K562 (cell line): Measurements from ENCODE around the gene DDAH2. TPM values are rescaled to one million over a fixed set of nuclear protein-coding genes. Genes with fewer than 3 reads are reported as not detected.

ENCODE experiments used
- AFF1 ChIP-seq, 2 experiments: fragments of 450-650 bp; IDR thresholded peaks; 2 replicates each; pipeline ENCODE4 v1.6.1; 2018; ENCODE audit warnings: mild to moderate bottlenecking in 2 of 2, low read depth in 1 of 2; ENCODE audit not compliant: partially characterized antibody in 2 of 2
- CTCF ChIP-seq, 3 experiments: IDR thresholded peaks in 2 of 3; conservative IDR thresholded peaks in 1 of 3; 2 replicates each; pipeline ENCODE4 v1.5.1; 2011 to 2012; ENCODE audit warnings: low read length in 3 of 3, mild to moderate bottlenecking in 3 of 3, control low read depth in 2 of 3, improper control_type of control experiment in 1 of 3, inconsistent platforms in 1 of 3, low read depth in 1 of 3, mixed read lengths in 1 of 3, moderate library complexity in 1 of 3; ENCODE audit not compliant: insufficient read depth in 2 of 3
- DACH1 ChIP-seq: fragments of 450-650 bp; IDR thresholded peaks from 2 replicates; pipeline ENCODE4 v1.6.1; 2018; ENCODE audit not compliant: partially characterized antibody
- ELF4 ChIP-seq: fragments of 450-650 bp; formaldehyde crosslinking; IDR thresholded peaks from 2 replicates; pipeline ENCODE4 v1.4.0; 2022; ENCODE audit warnings: missing genetic modification characterization
- ETV6 ChIP-seq, 3 experiments: fragments of 150-350 bp in 1 of 3; sonication (generic) in 1 of 3; formaldehyde crosslinking in 1 of 3; IDR thresholded peaks; 2 replicates each; pipeline versions ENCODE4 v1.6.1 to v1.8.0; 2014 to 2022; ENCODE audit warnings: borderline replicate concordance in 2 of 3, low read depth in 2 of 3, antibody characterized with exemption in 1 of 3, low read length in 1 of 3, mild to moderate bottlenecking in 1 of 3, missing genetic modification reagents in 1 of 3
- GATAD2A ChIP-seq: fragments of 450-650 bp; IDR thresholded peaks from 2 replicates; pipeline ENCODE4 v1.6.1; 2017
- HLTF ChIP-seq: fragments of 450-650 bp; IDR thresholded peaks from 2 replicates; pipeline ENCODE4 v1.6.1; 2016
- KDM2B ChIP-seq: fragments of 250-450 bp; sonication (Bioruptor Pico); IDR thresholded peaks from 2 replicates; pipeline ENCODE4 v1.8.0; 2021; ENCODE audit warnings: mild to moderate bottlenecking, moderate library complexity
- MCM2 ChIP-seq: fragments of 450-650 bp; IDR thresholded peaks from 2 replicates; pipeline ENCODE4 v1.6.1; 2017; ENCODE audit warnings: low read depth, mild to moderate bottlenecking
- MTA1 ChIP-seq: fragments of 450-650 bp; IDR thresholded peaks from 2 replicates; pipeline ENCODE4 v1.6.1; 2017; ENCODE audit warnings: borderline replicate concordance
- NR1H2 ChIP-seq: sonication (generic); formaldehyde crosslinking; IDR thresholded peaks from 2 replicates; pipeline ENCODE4 v1.4.0; 2020; ENCODE audit warnings: mild to moderate bottlenecking, missing genetic modification reagents
- POLR2G ChIP-seq: fragments of 200-400 bp; formaldehyde crosslinking; IDR thresholded peaks from 2 replicates; pipeline ENCODE4 v1.6.1; 2017; ENCODE audit warnings: low read depth, mild to moderate bottlenecking, antibody characterized with exemption, low read length, moderate library complexity
- RBM22 ChIP-seq: fragments of 200-400 bp; formaldehyde crosslinking; IDR thresholded peaks from 2 replicates; pipeline ENCODE4 v1.6.1; 2018; ENCODE audit warnings: low read length, low read depth; ENCODE audit not compliant: poor library complexity, severe bottlenecking
- TAF7 ChIP-seq: fragments of 450-650 bp; IDR thresholded peaks from 2 replicates; pipeline ENCODE4 v1.6.1; 2016; ENCODE audit warnings: missing genetic modification characterization, missing compliant biosample characterization
- TCF15 ChIP-seq: fragments of 250-450 bp; sonication (Bioruptor Pico); IDR thresholded peaks from 2 replicates; pipeline ENCODE4 v1.8.0; 2022; ENCODE audit warnings: moderate library complexity, mild to moderate bottlenecking, inconsistent platforms
- ZBTB8A ChIP-seq: fragments of 450-650 bp; IDR thresholded peaks from 2 replicates; pipeline ENCODE4 v1.6.1; 2018; ENCODE audit warnings: mild to moderate bottlenecking, moderate library complexity; ENCODE audit not compliant: partially characterized antibody
- ZNF143 ChIP-seq: sonication (generic); formaldehyde crosslinking; IDR thresholded peaks from 2 replicates; pipeline ENCODE4 v1.9.0; 2022; ENCODE audit warnings: mild to moderate bottlenecking, missing genetic modification reagents
- ZNF232 ChIP-seq: sonication (generic); formaldehyde crosslinking; IDR thresholded peaks from 2 replicates; pipeline ENCODE4 v1.8.0; 2022; ENCODE audit warnings: mild to moderate bottlenecking, missing genetic modification reagents
- ZNF586 ChIP-seq: fragments of 450-650 bp; formaldehyde crosslinking; conservative IDR thresholded peaks from 2 replicates; pipeline ENCODE4 v1.4.0; 2020; ENCODE audit warnings: mild to moderate bottlenecking, moderate library complexity
- polyA plus RNA-seq, 8 experiments: library from polyadenylated mRNA; depleted of rRNA in 4 of 8; stranded (reverse) in 5 of 8; unstranded in 3 of 8; fragments of >200 nt; fragmentation: Nextera tagmentation in 2 of 8; fragmentation: Illumina TruSeq in 1 of 8; extraction: Ambion mirVana in 2 of 8; extraction: Trizol in 1 of 8; gene quantifications; 2 replicates each; pipeline versions ENCODE4 v1.2.1 to v1.2.3, GENCODE V29; 2011 to 2014; ENCODE audit warnings: inconsistent platforms in 1 of 8, missing spikeins in 1 of 8
- total RNA-seq, 7 experiments: library from RNA; depleted of rRNA in 6 of 7; stranded (reverse); fragments of >200 nt in 6 of 7; fragmentation: Illumina TruSeq in 2 of 7; extraction: Trizol in 2 of 7; gene quantifications; 2 replicates each; pipeline versions ENCODE4 v1.2.1 to v1.2.3, GENCODE V29; 2011 to 2021; ENCODE audit warnings: low replicate concordance in 1 of 7

The DDAH2 gene
- total and polyA plus RNA-seq, 9 of the 15 experiments (the other 6 are each of a cell fraction or from before 2014, with no cell fraction given), result 1.8 to 45.4 (median 21.4) TPM

DNA sequence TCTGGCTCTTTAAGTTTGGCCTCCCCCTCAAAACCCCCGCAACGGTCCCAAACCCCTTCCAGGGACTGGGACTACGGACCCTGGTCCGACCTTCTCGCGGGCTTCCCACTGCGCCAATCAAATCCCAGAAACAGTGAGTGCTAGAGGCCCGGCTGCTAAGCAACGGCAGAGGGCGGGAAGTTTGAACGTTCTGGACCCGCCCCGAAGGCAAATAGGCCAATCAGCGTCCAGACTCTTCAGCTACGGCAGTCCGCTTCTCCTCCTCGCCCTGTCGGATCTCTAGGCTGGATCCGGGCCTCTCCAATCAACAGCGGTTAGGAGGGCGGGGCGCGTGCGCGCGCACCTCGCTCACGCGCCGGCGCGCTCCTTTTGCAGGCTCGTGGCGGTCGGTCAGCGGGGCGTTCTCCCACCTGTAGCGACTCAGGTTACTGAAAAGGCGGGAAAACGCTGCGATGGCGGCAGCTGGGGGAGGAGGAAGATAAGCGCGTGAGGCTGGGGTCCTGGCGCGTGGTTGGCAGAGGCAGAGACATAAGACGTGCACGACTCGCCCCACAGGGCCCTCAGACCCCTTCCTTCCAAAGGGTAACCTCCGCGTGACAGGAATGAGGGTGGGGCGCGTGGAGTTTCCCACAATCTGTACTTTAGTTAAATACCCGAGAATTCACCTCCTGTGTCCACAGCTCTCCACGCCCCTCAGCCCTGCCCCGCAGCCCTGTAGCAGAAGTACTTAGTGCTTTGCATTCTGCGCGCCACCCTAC lies 10.7 kb upstream of the DDAH2 start, which contains the start of gene MSH5 (continued):
- peak in 1 of 3 experiments; percentile 13; a peak in 1 of 6 replicates for TF ChIP-seq CTCF (IDR thresholded peaks at IDR 0.05 in 2 of 3, conservative IDR thresholded peaks at IDR 0.05 in 1 of 3; ENCODE audit: insufficient read depth in 2 of 3, low read depth in 1 of 3, low read length in 3 of 3)
- TF ChIP-seq GATAD2A, result no peak
- TF ChIP-seq KDM2B (CRISPR knock-in tag), result peak; percentile 74; the same call in 1 of the 2 replicates
- 0 out of 2 replicates have a peak, but pooled peaks have one; percentile 14 for TF ChIP-seq ZNF586 (CRISPR knock-in tag)
- no peak for TF ChIP-seq ZBTB8A
- no peak for TF ChIP-seq MCM2
- TF ChIP-seq ELF4 (CRISPR knock-in tag), result peak; percentile 54; the same call in 1 of the 2 replicates
- peak; percentile 80; the same call in 1 of the 2 replicates for TF ChIP-seq HLTF
- TF ChIP-seq TCF15 (CRISPR knock-in tag), result peak; percentile 88; the same call in 1 of the 2 replicates
- peak; percentile 49; the same call in 1 of the 2 replicates for TF ChIP-seq MTA1
- TF ChIP-seq POLR2G, result peak; percentile 97
- TF ChIP-seq ZNF143 (CRISPR knock-in tag), result peak; percentile 65
- TF ChIP-seq ZNF232, result peak; percentile 96
- peak in 1 of 2 experiments; percentile 58 for TF ChIP-seq AFF1 (IDR thresholded peaks at IDR 0.05; ENCODE audit: low read depth in 1 of 2, partially characterized antibody in 2 of 2)
- TF ChIP-seq ETV6 (IDR thresholded peaks at IDR 0.05; ENCODE audit: borderline replicate concordance in 1 of 2, low read depth in 2 of 2, low read length in 1 of 2), result 0 out of 4 replicates have a peak, but pooled peaks of 1 of the 2 experiments have one; percentile 52
- TF ChIP-seq ETV6 (CRISPR knock-in tag; IDR thresholded peaks at IDR 0.05; ENCODE audit: borderline replicate concordance), result peak; percentile 95; the same call in 1 of the 2 replicates
- peak; percentile 96 for TF ChIP-seq TAF7 (tag)
- peak; percentile 85 for TF ChIP-seq RBM22
- no peak for TF ChIP-seq DACH1
- no peak for TF ChIP-seq NR1H2 (CRISPR knock-in tag)
